ENCODE results near the gene LY6G6C.

- TF ChIP-seq TARDBP (IDR thresholded peaks at IDR 0.05) (no peak), ARNT (IDR thresholded peaks at IDR 0.05) (no peak)
Observed at GRCh38 chr6:31722173-31722572, 627 bp upstream of the LY6G6C start.

Data from HEK293T (cell line).